ENCODE data around the gene NUP93.

The NUP93 gene

GRCh38 chr16:56895813-56896212 is 165.9 kb downstream of the NUP93 start:
- H3K27me3 ChIP-seq (replicated peaks) = no peaks in the 10 kb centered on the region
- H3K36me3 ChIP-seq (replicated peaks) = no peaks in the 10 kb centered on the region
- no peak for DNase-seq
- no peak overlapping the region for H3K27ac ChIP-seq
- no peak for TF ChIP-seq CTCF (IDR thresholded peaks at IDR 0.05; ENCODE audit: low read depth, low read length, missing control alignments)
- H3K4me3 ChIP-seq (ENCODE audit: low read depth, low read length) = no peak overlapping the region
- in situ Hi-C loops (cut with HindIII; ENCODE audit: low pct_ligation_motif_present, low sequenced_read_pairs) = no loop called here

- in situ Hi-C loops (cut with HindIII; ENCODE audit: low pct_ligation_motif_present, low sequenced_read_pairs) = no loop called here
- H3K27ac ChIP-seq = no peak overlapping the region
- H3K36me3 ChIP-seq (replicated peaks) = no peaks in the 10 kb centered on the region
- H3K27me3 ChIP-seq (replicated peaks) = no peaks in the 10 kb centered on the region
- no peak overlapping the region for H3K4me3 ChIP-seq (ENCODE audit: low read depth, low read length)
- no peak for TF ChIP-seq CTCF (IDR thresholded peaks at IDR 0.05; ENCODE audit: low read depth, low read length, missing control alignments)
- no peak for DNase-seq
Observed at GRCh38 chr16:56896244-56896643, 166.3 kb downstream of the NUP93 start.

- no peak for TF ChIP-seq CTCF (IDR thresholded peaks at IDR 0.05; ENCODE audit: low read depth, low read length, missing control alignments)
- DNase-seq = no peak
- in situ Hi-C loops (cut with HindIII; ENCODE audit: low pct_ligation_motif_present, low sequenced_read_pairs) = no loop called here
- H3K27ac ChIP-seq = no peak overlapping the region
- H3K36me3 ChIP-seq (replicated peaks) = no peaks in the 10 kb centered on the region
- no peak overlapping the region for H3K4me3 ChIP-seq (ENCODE audit: low read depth, low read length)
- H3K27me3 ChIP-seq (replicated peaks) = no peaks in the 10 kb centered on the region
Observed at GRCh38 chr16:56897026-56897799, 167.3 kb downstream of the NUP93 start.

- H3K4me3 ChIP-seq (ENCODE audit: low read depth, low read length) = no peak overlapping the region
- H3K27me3 ChIP-seq (replicated peaks) = no peaks in the 10 kb centered on the region
- no peak overlapping the region for H3K27ac ChIP-seq
- TF ChIP-seq CTCF (IDR thresholded peaks at IDR 0.05; ENCODE audit: low read depth, low read length, missing control alignments) = no peak
- in situ Hi-C loops (cut with HindIII; ENCODE audit: low pct_ligation_motif_present, low sequenced_read_pairs) = no loop called here
- DNase-seq = no peak
- no peaks in the 10 kb centered on the region for H3K36me3 ChIP-seq (replicated peaks)
Observed at GRCh38 chr16:56898847-56899246, 168.9 kb downstream of the NUP93 start.

Data from brain microvascular endothelial cell (primary cell).